GM21528 (cell line): ENCODE results near the gene TIGIT.

ENCODE experiments used
- ATAC-seq: cut with Tn5 transposase; IDR thresholded peaks from one replicate; pipeline ENCODE4 v1.9.1; 2021; ENCODE audit warnings: mild to moderate bottlenecking, moderate library complexity; ENCODE audit not compliant: unreplicated experiment, low FRiP score

Gene TIGIT

GRCh38 chr3:114350271-114350670 lies 56.4 kb downstream of the TIGIT start:
- no peak for ATAC-seq

GRCh38 chr3:114350690-114351089 lies 56.9 kb downstream of the TIGIT start:
- ATAC-seq: no peak

- ATAC-seq: no peak
Measured at GRCh38 chr3:114351123-114351821, 57.4 kb downstream of the TIGIT start.

- no peak for ATAC-seq
Measured at GRCh38 chr3:114351822-114352145, 58.0 kb downstream of the TIGIT start.

GRCh38 chr3:114355653-114356052 lies 61.8 kb downstream of the TIGIT start:
- ATAC-seq: no peak

GRCh38 chr3:114356066-114356465 lies 62.2 kb downstream of the TIGIT start:
- ATAC-seq: no peak

GRCh38 chr3:114356525-114356924 lies 62.7 kb downstream of the TIGIT start:
- ATAC-seq: no peak
